Measurements from ENCODE around the gene CGB8.
"Not testable (repeated sequence)": the region's sequence is repeated elsewhere in the genome, so short reads cannot be mapped to it uniquely, and the experiment has no call there.

Gene CGB8

DNA sequence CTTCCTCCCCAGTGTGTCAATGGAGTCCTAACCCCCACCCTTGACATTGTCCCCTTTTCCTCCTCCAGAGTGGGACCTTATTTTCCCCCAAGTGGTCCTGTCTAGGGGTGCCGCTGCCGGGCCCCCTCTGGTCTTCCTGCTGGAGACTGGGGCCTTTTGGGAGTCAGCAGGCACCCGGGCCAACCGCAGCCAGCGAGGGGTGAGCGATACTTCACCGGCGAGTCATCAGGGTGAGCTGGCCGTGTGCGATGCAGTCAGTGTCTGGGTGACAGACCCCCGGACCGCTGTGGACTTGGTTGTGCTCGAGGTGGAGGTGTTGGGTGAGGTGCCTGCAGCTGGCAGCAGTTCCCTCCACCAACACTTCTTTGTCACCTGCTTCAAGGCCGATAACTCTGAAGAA is 19.2 kb downstream of the CGB8 start:
- H3K36me3 Mint-ChIP-seq; H3K9me3 Mint-ChIP-seq; H3K4me3 Mint-ChIP-seq; ATAC-seq (ENCODE audit: low read depth); DNase-seq (ENCODE audit: low spot score in 2 of 2); H3K27ac Mint-ChIP-seq; H3K4me1 Mint-ChIP-seq; H3K27me3 Mint-ChIP-seq: not testable (repeated sequence)

DNA sequence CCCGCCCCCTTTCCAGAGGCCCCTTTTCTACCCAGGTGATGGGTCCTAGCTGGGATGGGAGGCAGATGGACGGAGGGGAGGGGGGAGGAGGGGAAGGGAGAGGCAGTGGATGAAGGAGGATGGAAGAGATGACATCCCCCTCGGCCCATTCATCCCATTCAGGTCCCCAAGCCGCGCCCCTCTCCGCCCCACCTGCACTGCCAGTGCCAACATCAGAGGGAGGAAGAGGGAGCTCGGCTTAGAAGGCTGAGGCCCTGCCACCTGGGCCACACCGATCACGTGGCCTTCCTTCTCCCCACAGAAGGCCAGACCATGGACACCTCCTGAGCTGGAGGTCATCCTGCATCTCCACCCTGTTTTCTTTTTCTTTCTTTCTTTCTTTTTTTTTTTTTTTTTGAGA is 20.2 kb downstream of the CGB8 start:
- not testable (repeated sequence) for H3K4me1 Mint-ChIP-seq; DNase-seq (ENCODE audit: low spot score in 2 of 2); ATAC-seq (ENCODE audit: low read depth); H3K27ac Mint-ChIP-seq; H3K9me3 Mint-ChIP-seq; H3K4me3 Mint-ChIP-seq; H3K27me3 Mint-ChIP-seq; H3K36me3 Mint-ChIP-seq

DNA sequence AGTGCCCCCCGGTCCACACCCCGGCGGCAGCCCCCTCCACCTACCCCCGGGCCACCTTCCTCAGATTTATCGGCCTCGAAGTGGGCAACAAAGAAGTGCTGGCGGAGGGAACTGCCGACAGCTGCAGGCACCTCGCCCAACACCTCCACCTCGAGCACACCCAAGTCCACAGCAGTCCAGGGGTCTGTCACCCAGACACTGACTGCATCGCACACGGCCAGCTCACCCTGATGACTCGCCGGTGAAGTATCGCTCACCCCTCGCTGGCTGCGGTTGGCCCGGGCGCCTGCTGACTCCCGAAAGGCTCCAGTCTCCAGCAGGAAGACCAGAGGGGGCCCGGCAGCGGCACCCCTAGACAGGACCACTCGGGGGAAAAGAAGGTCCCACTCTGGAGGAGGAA is 23.3 kb downstream of the CGB8 start:
- not testable (repeated sequence) for H3K27ac Mint-ChIP-seq; H3K27me3 Mint-ChIP-seq; H3K4me1 Mint-ChIP-seq; DNase-seq (ENCODE audit: low spot score in 2 of 2); H3K9me3 Mint-ChIP-seq; ATAC-seq (ENCODE audit: low read depth); H3K36me3 Mint-ChIP-seq; H3K4me3 Mint-ChIP-seq

DNA sequence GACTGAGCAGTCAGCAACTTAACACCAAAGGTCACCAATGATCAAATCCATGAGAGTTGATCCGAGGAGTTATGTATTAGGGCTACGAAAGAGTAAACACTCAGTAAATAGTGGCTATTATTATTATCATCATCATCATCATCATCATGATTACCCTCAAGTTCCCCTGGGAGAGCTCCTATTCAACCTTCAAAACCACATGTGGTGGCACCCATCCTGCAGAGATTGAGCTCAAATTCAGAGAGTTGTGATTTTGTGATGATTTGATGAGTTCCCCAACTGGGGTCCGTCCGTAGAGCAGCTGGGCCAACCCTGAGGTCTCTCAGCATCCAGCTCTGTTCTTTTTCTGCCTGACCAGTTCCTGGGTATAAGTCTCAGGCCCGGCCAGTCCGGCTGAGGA is 23.8 kb downstream of the CGB8 start:
- H3K27me3 Mint-ChIP-seq, H3K27ac Mint-ChIP-seq: not testable (repeated sequence)

DNA sequence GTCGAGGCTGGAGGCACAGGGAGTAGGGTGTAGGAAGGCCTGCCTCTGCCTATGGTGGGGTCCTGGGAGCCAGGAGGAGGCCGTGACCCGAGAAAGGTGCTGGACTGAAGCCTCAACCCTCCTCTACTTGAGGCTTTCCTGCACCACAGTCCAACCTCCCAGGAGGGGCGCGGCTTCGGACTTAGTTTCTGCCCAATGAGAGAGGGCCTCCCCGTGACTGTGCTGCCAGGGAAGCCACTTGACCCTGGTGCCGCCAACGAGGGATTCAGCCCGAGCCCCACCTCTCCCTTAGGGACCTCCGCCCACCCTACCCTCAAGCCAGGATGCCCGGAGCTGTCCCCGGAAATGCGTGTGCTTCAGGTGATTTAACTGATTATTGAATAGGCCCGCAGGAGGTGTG is 24.7 kb downstream of the CGB8 start, which contains the start of gene CGB3:
Gene CGB3 (minus strand): TSS at position 101 of the 400 bp plus-strand sequence. CDS start 362 bp downstream, outside the sequence.
- not testable (repeated sequence) for H3K27me3 Mint-ChIP-seq; H3K9me3 Mint-ChIP-seq; ATAC-seq (ENCODE audit: low read depth); H3K36me3 Mint-ChIP-seq; DNase-seq (ENCODE audit: low spot score in 2 of 2); H3K4me3 Mint-ChIP-seq; H3K27ac Mint-ChIP-seq
- peaks cover 12% of the 10 kb centered on the region for H3K4me1 Mint-ChIP-seq

More for the DNA sequence above, 23.8 kb downstream of the CGB8 start:
- not testable (repeated sequence) for H3K4me3 Mint-ChIP-seq; H3K9me3 Mint-ChIP-seq; H3K36me3 Mint-ChIP-seq; DNase-seq (ENCODE audit: low spot score in 2 of 2); ATAC-seq (ENCODE audit: low read depth)
- peaks cover 11% of the 10 kb centered on the region for H3K4me1 Mint-ChIP-seq

DNA sequence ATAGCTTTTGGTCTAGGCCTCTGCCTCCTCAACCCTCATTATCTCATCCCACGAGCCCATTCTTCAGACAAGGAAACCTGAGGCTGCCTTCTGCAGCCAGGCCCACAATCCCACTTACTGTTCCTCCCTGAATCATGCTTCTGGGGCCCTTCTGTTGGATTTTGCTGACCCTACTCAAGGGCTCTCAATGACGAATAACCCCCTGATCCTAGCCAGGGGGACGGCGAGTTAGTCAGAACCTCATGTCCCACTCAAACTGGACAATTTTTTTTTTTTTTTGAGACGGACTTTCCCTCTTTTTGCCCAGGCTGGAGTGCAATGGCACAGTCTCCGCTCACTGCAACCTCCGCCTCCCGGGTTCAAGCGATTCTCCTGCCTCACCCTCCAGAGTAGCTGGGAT is 26.8 kb downstream of the CGB8 start:
- ATAC-seq (ENCODE audit: low read depth) (no peak), DNase-seq (ENCODE audit: low spot score in 2 of 2) (no peak)
- no peak overlapping the region for H3K27ac Mint-ChIP-seq
- H3K27me3 Mint-ChIP-seq = no peaks in the 10 kb centered on the region
- no peak overlapping the region for H3K4me3 Mint-ChIP-seq
- H3K36me3 Mint-ChIP-seq = no peaks in the 10 kb centered on the region
- H3K4me1 Mint-ChIP-seq = peaks cover 16% of the 10 kb centered on the region
- no peaks in the 10 kb centered on the region for H3K9me3 Mint-ChIP-seq

DNA sequence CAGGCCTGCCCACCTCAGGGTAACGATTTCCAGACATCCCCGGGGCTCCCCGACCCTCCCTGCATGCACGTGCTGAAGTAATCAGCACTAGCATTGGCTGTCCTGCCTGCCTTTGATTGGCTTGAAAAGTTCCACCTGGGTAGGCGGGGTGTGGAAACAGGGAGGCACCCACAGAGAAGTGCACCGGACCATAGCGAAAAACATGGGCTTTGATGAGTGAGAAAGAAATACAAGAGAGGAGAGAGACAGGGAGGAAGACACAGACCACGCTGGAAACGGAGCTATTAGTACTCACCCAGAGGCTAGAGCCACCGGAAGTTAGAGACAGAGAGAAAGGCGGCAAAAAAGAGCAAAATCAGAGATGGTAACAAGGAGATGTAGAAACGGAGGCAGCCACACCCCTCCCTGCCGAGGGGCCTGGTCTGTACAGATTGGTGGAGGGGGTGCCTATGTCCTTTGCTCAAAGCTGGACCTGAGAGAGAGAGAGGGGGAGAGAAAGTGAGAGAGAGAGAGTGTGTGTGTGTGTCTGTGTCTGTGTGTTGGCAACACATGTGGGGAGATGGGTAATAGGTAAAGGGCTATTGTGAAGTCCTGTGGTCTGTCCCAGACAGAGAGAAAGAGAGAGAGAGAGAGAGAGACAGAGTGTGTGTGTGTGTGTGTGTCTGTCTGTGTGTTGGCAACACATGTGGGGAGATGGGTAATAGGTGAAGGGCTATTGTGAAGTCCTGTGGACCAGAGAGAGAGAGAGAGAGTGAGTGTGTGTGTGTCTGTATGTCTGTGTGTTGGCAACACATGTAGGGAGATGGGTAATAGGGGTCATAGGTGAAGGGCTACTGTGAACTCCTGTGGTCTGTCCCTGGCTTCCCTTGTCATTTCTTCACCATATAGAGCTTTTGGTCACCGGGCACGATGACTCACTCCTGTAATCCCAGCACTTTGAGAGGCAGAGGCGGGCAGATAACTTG is 27.7 kb downstream of the CGB8 start:
- H3K36me3 Mint-ChIP-seq = no peaks in the 10 kb centered on the region
- H3K27me3 Mint-ChIP-seq = no peaks in the 10 kb centered on the region
- ATAC-seq (ENCODE audit: low read depth) (no peak), DNase-seq (ENCODE audit: low spot score in 2 of 2) (no peak)
- H3K9me3 Mint-ChIP-seq = no peaks in the 10 kb centered on the region
- peak overlapping the region; percentile 1 for H3K27ac Mint-ChIP-seq
- peaks cover 16% of the 10 kb centered on the region for H3K4me1 Mint-ChIP-seq
- peak overlapping the region; percentile 22 for H3K4me3 Mint-ChIP-seq

DNA sequence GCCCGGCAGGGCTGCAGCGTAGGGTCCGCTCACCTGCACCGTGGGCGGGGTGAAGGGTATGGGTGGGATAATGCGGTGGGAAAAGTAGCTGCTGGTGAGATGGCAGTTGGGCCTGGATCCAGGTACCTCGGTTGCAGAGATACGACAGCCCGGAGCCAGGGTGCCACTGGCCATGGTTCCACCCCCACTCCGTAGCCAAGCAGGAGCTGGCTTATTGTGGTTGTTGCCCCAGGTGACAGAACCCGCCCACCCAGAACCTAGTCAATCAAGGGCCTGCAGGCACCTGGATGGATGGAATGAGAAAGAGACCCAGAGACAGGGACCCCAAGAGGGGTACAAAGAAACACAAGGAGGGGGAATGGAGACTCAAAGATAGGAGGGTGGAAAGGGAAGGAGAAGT is 28.6 kb downstream of the CGB8 start:
- Mint-ChIP-seq H3K4me1 (peaks cover 16% of the 10 kb centered on the region), H3K27ac (no peak overlapping the region), H3K9me3 (no peaks in the 10 kb centered on the region), H3K27me3 (no peaks in the 10 kb centered on the region), H3K4me3 (peak overlapping the region; percentile 83), H3K36me3 (no peaks in the 10 kb centered on the region)
- no peak for ATAC-seq (ENCODE audit: low read depth)
- DNase-seq (ENCODE audit: low spot score in 2 of 2) = no peak

DNA sequence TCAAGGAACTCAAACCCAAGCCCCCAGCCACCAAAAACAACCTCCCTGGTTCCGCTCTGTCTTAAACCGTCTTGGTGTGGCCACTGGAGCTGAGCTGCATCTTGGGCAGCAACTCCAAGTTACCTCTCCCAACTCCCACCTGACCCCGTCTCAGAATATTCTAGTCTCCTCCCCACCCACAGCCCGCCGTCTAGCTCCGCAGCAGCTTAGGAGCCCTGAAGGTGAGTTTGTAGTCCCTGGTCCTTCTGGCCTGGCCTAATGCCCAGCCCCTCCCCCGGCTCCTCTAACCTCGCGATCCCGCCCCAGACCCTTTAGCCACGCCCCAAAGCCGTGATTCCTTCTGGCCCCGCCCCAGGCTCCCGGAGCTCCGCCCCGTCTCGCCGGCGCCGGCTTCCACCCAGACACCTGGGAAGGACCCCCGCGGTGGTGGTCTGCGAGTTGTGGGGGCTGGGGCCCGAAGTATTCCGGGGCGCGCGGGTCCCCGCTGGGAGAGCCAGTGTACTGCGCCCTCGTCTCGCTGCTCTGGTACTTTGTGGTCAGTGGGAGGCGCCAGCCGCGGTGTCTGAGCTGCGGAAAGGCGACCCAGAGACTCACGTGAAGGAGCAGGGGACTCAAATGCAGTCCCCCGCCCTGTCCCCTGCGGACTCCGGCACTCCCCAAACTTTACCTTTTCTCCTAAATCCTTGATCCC is 29.5 kb downstream of the CGB8 start:
- ATAC-seq (ENCODE audit: low read depth) = peak; percentile 42
- Mint-ChIP-seq H3K4me3 (peak overlapping the region; percentile 83), H3K4me1 (peaks cover 16% of the 10 kb centered on the region), H3K36me3 (peaks cover 1% of the 10 kb centered on the region), H3K9me3 (no peaks in the 10 kb centered on the region), H3K27ac (no peak overlapping the region), H3K27me3 (no peaks in the 10 kb centered on the region)
- DNase-seq (ENCODE audit: low spot score in 2 of 2) = peak; percentile 52 to 78

DNA sequence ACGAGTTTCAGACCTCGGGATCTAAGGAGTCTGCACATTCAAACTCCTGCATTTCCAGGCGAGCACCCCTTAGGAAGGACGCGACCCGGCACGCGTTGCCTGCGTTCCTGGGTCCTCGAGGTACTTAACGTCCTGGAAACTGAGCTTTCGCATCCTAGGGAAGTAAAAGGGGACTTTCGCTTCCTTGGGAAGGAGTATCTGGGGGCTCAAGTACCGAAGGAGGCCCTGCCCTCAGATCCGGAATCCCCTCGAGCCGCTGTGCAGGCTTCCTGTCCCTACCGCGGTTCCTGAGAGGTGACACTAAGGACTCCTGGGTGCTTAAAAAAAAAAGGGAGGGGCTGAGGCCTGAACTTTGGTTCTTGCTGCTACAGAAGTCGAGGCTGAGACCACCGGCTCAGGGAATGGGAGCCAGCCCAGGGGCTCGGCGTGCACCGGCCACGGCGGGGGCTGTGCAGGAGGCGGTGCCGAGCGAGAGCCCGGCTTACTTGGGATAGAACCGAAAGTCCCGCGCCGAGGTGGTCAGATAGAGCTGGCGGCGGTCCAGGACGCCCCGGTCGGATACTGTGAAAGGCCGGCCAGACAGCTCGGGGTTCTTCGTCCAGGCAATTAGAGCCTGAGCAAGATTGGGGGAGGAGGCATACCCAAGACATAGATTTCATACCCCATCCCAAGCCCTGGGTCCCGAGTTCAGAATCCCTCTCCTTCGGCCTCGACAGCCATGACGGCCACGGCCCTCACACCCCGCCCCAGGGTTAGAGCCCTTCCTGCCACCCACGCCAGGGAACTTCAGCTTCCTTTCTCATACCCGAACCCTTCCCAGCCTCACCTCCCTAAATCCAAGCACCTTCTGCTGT is 30.3 kb downstream of the CGB8 start:
- not testable (repeated sequence) for H3K9me3 Mint-ChIP-seq; DNase-seq (ENCODE audit: low spot score in 2 of 2); H3K36me3 Mint-ChIP-seq; H3K27me3 Mint-ChIP-seq; H3K27ac Mint-ChIP-seq; ATAC-seq (ENCODE audit: low read depth)
- H3K4me3 Mint-ChIP-seq = peak overlapping the region; percentile 83
- peaks cover 16% of the 10 kb centered on the region for H3K4me1 Mint-ChIP-seq

DNA sequence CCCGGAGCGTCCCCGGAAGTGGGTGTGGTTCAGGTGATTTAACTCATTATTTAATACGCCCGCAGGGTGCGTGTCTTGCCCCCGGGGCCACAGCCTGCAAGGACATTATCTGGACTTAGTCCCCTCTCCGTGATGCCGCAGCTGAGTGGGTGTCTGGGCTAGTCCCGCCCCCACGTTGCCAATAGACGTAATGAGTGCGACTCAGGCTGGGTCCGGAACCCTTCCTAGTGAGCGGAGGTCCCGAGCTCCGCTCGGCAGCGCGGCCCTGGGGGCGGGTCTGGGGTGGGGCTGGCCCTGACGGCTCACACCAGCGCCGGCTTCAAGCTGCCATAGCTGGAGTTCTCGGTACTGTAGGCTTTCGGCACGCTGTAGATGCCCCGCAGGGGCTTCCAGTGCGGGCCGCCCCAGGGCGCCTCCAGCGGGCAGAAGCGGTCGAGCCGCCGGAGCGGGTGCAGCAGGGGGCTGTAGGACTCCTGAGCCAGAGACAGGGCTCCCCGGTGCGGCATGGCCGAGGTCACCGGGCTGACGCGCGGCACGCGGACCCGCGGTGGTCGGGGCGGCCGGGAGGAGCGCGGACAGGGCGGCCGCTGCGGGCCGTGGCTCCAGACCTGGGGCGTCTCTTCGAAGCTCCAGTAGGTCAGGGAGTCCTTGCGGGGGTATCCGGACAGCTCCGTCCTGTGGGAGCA is 31.1 kb downstream of the CGB8 start:
- H3K36me3 Mint-ChIP-seq = peaks cover 4% of the 10 kb centered on the region
- peaks cover 16% of the 10 kb centered on the region for H3K4me1 Mint-ChIP-seq
- ATAC-seq (ENCODE audit: low read depth) (peak; percentile 87), DNase-seq (ENCODE audit: low spot score in 2 of 2) (peak; percentile 70 to 79)
- H3K9me3 Mint-ChIP-seq = no peaks in the 10 kb centered on the region
- H3K4me3 Mint-ChIP-seq = peak overlapping the region; percentile 83
- H3K27ac Mint-ChIP-seq = no peak overlapping the region
- H3K27me3 Mint-ChIP-seq = no peaks in the 10 kb centered on the region

DNA sequence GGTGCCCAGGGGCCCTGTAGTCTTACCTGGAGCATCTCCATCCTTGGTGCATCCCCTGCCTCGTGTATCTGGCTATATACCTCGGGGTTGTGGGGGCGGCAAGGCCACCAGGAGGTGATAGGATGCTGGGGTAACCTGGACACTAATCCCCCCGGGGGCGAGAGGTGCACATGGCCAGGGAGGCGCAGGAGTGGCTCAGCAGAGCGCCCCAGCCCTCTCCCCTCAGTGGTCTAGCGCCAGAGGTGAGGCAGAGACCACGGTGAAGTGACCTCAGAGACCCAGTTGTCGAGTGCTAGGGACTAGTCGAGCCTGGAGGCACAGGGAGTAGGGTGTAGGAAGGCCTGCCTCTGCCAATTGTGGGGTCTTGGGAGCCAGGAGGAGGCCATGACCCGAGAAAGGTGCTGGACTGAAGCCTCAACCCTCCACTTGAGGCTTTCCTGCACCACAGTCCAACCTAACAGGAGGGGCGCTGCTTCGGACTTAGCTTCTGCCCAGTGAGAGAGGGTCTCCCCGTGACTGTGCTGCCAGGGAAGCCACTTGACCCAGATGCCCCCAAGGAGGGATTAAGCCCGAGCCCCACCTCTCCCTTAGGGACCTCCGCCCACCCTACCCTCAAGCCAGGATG is 31.8 kb downstream of the CGB8 start, which contains the start of gene LHB:
Gene LHB (minus strand): TSS at position 51 of the 625 bp plus-strand sequence. CDS start 10 bp downstream, at position 41.
- Mint-ChIP-seq H3K9me3 (no peaks in the 10 kb centered on the region), H3K27me3 (no peaks in the 10 kb centered on the region), H3K4me3 (peak within 1 kb of the TSS; percentile 83), H3K36me3 (peaks cover 4% of the 10 kb centered on the region), H3K4me1 (peaks cover 16% of the 10 kb centered on the region), H3K27ac (no peak within 1 kb of the TSS)
- no peak for DNase-seq (ENCODE audit: low spot score in 2 of 2)
- no peak for ATAC-seq (ENCODE audit: low read depth)

Data from memory B cell (primary cell).